ENCODE measurements around the gene KIF21A. TPM values are rescaled to one million over a fixed set of nuclear protein-coding genes. Genes with fewer than 3 reads are reported as not detected.

The KIF21A gene
- total and polyA plus RNA-seq, 12 donors: 5.8 to 29.7 (median 11.0) TPM

GRCh38 chr12:39355841-39356240 is 87.1 kb downstream of the KIF21A start:
- Histone ChIP-seq H3K4me1 (replicated peaks in 1 of 2) (no peaks in the 10 kb centered on the region), H3K9me3 (replicated peaks in 1 of 3) (no peaks in the 10 kb centered on the region), H3K36me3 (replicated peaks in 1 of 2) (no peaks in the 10 kb centered on the region), H3K27ac (no peak overlapping the region), H3K4me3 (no peak overlapping the region), H3K27me3 (no peaks in the 10 kb centered on the region)
- intact Hi-C loops (cut with DNase I): no loop called here
- no peak for TF ChIP-seq POLR2A (IDR thresholded peaks at IDR 0.05)
- TF ChIP-seq, protein P1, sequence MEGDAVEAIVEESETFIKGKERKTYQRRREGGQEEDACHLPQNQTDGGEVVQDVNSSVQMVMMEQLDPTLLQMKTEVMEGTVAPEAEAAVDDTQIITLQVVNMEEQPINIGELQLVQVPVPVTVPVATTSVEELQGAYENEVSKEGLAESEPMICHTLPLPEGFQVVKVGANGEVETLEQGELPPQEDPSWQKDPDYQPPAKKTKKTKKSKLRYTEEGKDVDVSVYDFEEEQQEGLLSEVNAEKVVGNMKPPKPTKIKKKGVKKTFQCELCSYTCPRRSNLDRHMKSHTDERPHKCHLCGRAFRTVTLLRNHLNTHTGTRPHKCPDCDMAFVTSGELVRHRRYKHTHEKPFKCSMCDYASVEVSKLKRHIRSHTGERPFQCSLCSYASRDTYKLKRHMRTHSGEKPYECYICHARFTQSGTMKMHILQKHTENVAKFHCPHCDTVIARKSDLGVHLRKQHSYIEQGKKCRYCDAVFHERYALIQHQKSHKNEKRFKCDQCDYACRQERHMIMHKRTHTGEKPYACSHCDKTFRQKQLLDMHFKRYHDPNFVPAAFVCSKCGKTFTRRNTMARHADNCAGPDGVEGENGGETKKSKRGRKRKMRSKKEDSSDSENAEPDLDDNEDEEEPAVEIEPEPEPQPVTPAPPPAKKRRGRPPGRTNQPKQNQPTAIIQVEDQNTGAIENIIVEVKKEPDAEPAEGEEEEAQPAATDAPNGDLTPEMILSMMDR (IDR thresholded peaks at IDR 0.05): no peak
- no peak for DNase-seq
- 82 to 86% (median 86%) methylated on average over 3 of the region's 3 CpGs for WGBS, 4 donors

- no peak overlapping the region for H3K27ac ChIP-seq
- no peaks in the 10 kb centered on the region for H3K9me3 ChIP-seq (replicated peaks in 1 of 3)
- H3K4me3 ChIP-seq: no peak overlapping the region
- TF ChIP-seq, protein P1 (IDR thresholded peaks at IDR 0.05): no peak
- TF ChIP-seq POLR2A (IDR thresholded peaks at IDR 0.05): no peak
- no peak for DNase-seq
- H3K4me1 ChIP-seq (replicated peaks in 1 of 2): no peaks in the 10 kb centered on the region
- no peaks in the 10 kb centered on the region for H3K27me3 ChIP-seq
- no peaks in the 10 kb centered on the region for H3K36me3 ChIP-seq (replicated peaks in 1 of 2)
- intact Hi-C loops (cut with DNase I): no loop called here
These were observed 88.0 kb downstream of the KIF21A start for GRCh38 chr12:39354955-39355354.

DNA sequence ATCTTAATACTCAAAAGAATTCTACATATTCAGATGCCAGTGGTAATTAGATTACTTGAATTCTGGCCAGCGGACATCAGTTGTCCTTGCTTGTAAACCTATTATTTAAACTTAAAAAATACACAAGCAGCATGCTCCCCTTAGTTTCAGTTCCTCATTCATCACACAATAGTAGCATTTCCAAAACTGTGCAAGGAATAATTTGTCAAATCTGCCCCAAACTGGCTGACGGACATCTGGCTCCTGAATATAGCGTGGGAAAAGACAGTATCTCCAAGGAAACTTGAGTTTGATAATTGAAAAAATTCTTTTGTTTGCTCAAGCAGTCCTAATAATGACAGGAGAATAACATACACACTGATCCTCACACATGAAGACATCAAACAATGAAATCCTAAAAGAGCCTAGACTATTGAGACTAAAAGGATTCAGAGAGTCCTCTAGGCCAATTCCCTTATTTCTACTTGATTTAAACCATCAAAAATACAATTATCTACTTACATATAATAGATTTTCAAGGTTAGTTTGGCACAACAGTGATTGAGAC is 90.4 kb downstream of the KIF21A start:
- no peaks in the 10 kb centered on the region for H3K27me3 ChIP-seq
- WGBS, 4 donors: 73 to 93% (median 88%) methylated on average over 3 of the region's 3 CpGs
- intact Hi-C loops (cut with DNase I): no loop called here
- H3K27ac ChIP-seq: no peak overlapping the region
- no peak overlapping the region for H3K4me3 ChIP-seq
- no peaks in the 10 kb centered on the region for H3K4me1 ChIP-seq (replicated peaks in 1 of 2)
- TF ChIP-seq, protein P1 (IDR thresholded peaks at IDR 0.05): no peak
- TF ChIP-seq POLR2A (IDR thresholded peaks at IDR 0.05): no peak
- DNase-seq: no peak
- H3K9me3 ChIP-seq (replicated peaks in 1 of 3): no peaks in the 10 kb centered on the region
- H3K36me3 ChIP-seq (replicated peaks in 1 of 2): no peaks in the 10 kb centered on the region

- Histone ChIP-seq H3K9me3 (replicated peaks in 1 of 3) (peaks cover 0 to 6% (median 0%) of the 10 kb centered on the region in 3 donors), H3K27me3 (no peaks in the 10 kb centered on the region), H3K4me3 (no peak overlapping the region), H3K27ac (no peak overlapping the region), H3K4me1 (replicated peaks in 1 of 2) (peaks cover 0 to 7% of the 10 kb centered on the region in 2 donors), H3K36me3 (replicated peaks in 1 of 2) (no peaks in the 10 kb centered on the region)
- no peak for DNase-seq
- intact Hi-C loops (cut with DNase I): no loop called here
- TF ChIP-seq, protein P1 (IDR thresholded peaks at IDR 0.05): no peak
- TF ChIP-seq POLR2A (IDR thresholded peaks at IDR 0.05): no peak
These were observed 91.8 kb downstream of the KIF21A start for GRCh38 chr12:39351153-39351552.
